OCI-LY7 (cell line): ENCODE measurements around the gene PPP4C. TPM values are rescaled to one million over a fixed set of nuclear protein-coding genes. Genes with fewer than 3 reads are reported as not detected.

Source experiments
- BruUV-seq: library from RNA; stranded (reverse); fragments of 400-500 nt; replicated peaks from 2 replicates; lab custom pipeline; 2021; lab: Mats Ljungman, UMichigan
- CTCF ChIA-PET: fragments of 300-600 bp; sonication (Branson Sonifier 250); formaldehyde crosslinking; loops from one replicate; lab custom pipeline; 2022; ENCODE audit warnings: antibody characterized with exemption; ENCODE audit not compliant: unreplicated experiment; lab: Charles Lee
- POLR2A ChIA-PET: fragments of 300-600 bp; sonication (Branson Sonifier 250); formaldehyde crosslinking; loops from one replicate; lab custom pipeline; 2022; ENCODE audit warnings: antibody characterized with exemption; lab: Charles Lee
- DNase-seq: peaks from one replicate; pipeline ENCODE4 v3.0.0-alpha.2; 2015; ENCODE audit warnings: low spot score
- H2AFZ ChIP-seq: fragments of 200-600 bp; sonication (generic), shearing (Covaris generic); 2 replicates; pipeline ENCODE4 v1.6.1; 2014; ENCODE audit warnings: mild to moderate bottlenecking, antibody characterized with exemption, low read length, moderate library complexity
- H3K27ac ChIP-seq: fragments of 200-600 bp; sonication (generic); 2 replicates; pipeline ENCODE4 v1.5.1; 2014; ENCODE audit warnings: mixed run types, low read depth, mild to moderate bottlenecking, moderate library complexity, low read length, inconsistent platforms; ENCODE audit not compliant: poor library complexity, severe bottlenecking
- H3K36me3 ChIP-seq: fragments of 200-600 bp; sonication (generic); 2 replicates; pipeline ENCODE4 v1.6.1; 2014; ENCODE audit warnings: mild to moderate bottlenecking, antibody characterized with exemption, low read length, moderate library complexity, mixed read lengths; ENCODE audit not compliant: insufficient read depth
- H3K4me1 ChIP-seq: fragments of 200-600 bp; sonication (generic); 2 replicates; pipeline ENCODE4 v1.5.1; 2014; ENCODE audit warnings: mild to moderate bottlenecking, low read length; ENCODE audit not compliant: insufficient read depth, poor library complexity, severe bottlenecking
- H3K4me2 ChIP-seq: fragments of 200-600 bp; sonication (generic); 2 replicates; pipeline ENCODE4 v1.6.1; 2014; ENCODE audit warnings: mild to moderate bottlenecking, low read length
- H3K4me3 ChIP-seq: fragments of 200-600 bp; sonication (generic); 2 replicates; pipeline ENCODE4 v1.5.1; 2014; ENCODE audit warnings: mild to moderate bottlenecking, low read depth, low read length; ENCODE audit not compliant: poor library complexity, severe bottlenecking
- H3K79me2 ChIP-seq: fragments of 200-600 bp; sonication (generic); 2 replicates; pipeline ENCODE4 v1.6.1; 2016; ENCODE audit warnings: low read depth, mild to moderate bottlenecking, low read length, moderate library complexity, mixed read lengths; ENCODE audit not compliant: insufficient read depth
- H3K9me2 ChIP-seq: fragments of 200-600 bp; sonication (generic); 2 replicates; pipeline ENCODE4 v1.6.1; 2016; ENCODE audit warnings: mild to moderate bottlenecking, low read length, mixed read lengths; ENCODE audit not compliant: insufficient read depth
- H3K9me3 ChIP-seq: fragments of 200-600 bp; sonication (generic); 2 replicates; pipeline ENCODE4 v1.6.1; 2014; ENCODE audit warnings: mild to moderate bottlenecking, mixed run types, low read length, mixed read lengths
- H4K20me1 ChIP-seq: fragments of 200-600 bp; sonication (generic); 2 replicates; pipeline ENCODE4 v1.6.1; 2014; ENCODE audit warnings: mild to moderate bottlenecking, antibody characterized with exemption, low read length, moderate library complexity, mixed read lengths; ENCODE audit not compliant: insufficient read depth
- EZH2phosphoT487 ChIP-seq: fragments of 200-600 bp; sonication (generic); IDR thresholded peaks from 2 replicates; pipeline ENCODE4 v1.6.1; 2018; ENCODE audit warnings: low read depth, borderline replicate concordance, mild to moderate bottlenecking, mixed run types, antibody characterized with exemption, low read length, moderate library complexity, mixed read lengths
- intact Hi-C: fragments of 100-400 bp; cut with micrococcal nuclease; formaldehyde crosslinking; loops from one replicate; pipeline ENCODE4 v1.10.0; 2022; ENCODE audit not compliant: unreplicated experiment
- total RNA-seq, 2 experiments: library from RNA; depleted of rRNA in 1 of 2; stranded (reverse); fragments of >200 nt in 1 of 2; shearing (Covaris generic) in 1 of 2; gene quantifications; 2 replicates each; pipeline ENCODE4 v1.2.3, GENCODE V29; 2014 to 2022
- TF ChIP-seq, protein P1 (sequence below): fragments of 200-600 bp; sonication (generic); conservative IDR thresholded peaks from 2 replicates; pipeline ENCODE4 v1.5.1; 2014; ENCODE audit warnings: mild to moderate bottlenecking, antibody characterized with exemption, low read length, moderate library complexity, mixed read lengths

Gene PPP4C
- total RNA-seq, 2 experiments from 2014 or later = 124 to 144 TPM

DNA sequence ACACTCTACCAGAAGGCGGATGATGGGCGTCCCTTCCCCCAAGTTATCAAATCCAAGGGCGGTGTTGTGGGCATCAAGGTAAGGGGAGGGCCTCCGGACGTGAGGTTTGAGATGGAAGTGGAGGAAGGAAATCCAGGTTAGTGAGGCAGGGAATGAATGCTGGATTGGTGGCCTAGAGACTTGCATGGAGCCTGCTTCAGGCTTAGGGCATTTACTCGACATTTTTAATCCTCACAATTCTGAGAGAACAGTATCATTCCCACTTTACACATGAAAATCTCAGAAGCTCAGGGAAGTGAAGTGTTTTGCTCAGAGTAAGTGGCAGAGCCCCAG lies 8.2 kb upstream of the PPP4C start:
- ChIA-PET CTCF (no interaction called here), POLR2A (interaction anchor here (1.5 kb wide), 1 partner anchor 25 kb away, joined by 4 read pairs; no protein-coding TSS in a partner anchor)
- peak overlapping the region; percentile 94 for H3K4me2 ChIP-seq
- no peaks in the 10 kb centered on the region for H3K9me3 ChIP-seq
- DNase-seq = no peak
- peaks cover 69% of the 10 kb centered on the region for H3K36me3 ChIP-seq
- H3K27ac ChIP-seq = no peak overlapping the region
- intact Hi-C loops = loop anchor here (10.0 kb wide), 1 partner anchor 287 kb away; the partner anchor contains the start of gene CD2BP2
- H3K4me1 ChIP-seq = peaks cover 39% of the 10 kb centered on the region
- peak overlapping the region; percentile 99 for H3K4me3 ChIP-seq
- H2AFZ ChIP-seq = no peak overlapping the region
- no TSS peak for BruUV-seq
- H3K79me2 ChIP-seq = peaks cover 44% of the 10 kb centered on the region
- peaks cover 14% of the 10 kb centered on the region for H4K20me1 ChIP-seq
- H3K9me2 ChIP-seq = no peaks in the 10 kb centered on the region
- TF ChIP-seq, protein P1, sequence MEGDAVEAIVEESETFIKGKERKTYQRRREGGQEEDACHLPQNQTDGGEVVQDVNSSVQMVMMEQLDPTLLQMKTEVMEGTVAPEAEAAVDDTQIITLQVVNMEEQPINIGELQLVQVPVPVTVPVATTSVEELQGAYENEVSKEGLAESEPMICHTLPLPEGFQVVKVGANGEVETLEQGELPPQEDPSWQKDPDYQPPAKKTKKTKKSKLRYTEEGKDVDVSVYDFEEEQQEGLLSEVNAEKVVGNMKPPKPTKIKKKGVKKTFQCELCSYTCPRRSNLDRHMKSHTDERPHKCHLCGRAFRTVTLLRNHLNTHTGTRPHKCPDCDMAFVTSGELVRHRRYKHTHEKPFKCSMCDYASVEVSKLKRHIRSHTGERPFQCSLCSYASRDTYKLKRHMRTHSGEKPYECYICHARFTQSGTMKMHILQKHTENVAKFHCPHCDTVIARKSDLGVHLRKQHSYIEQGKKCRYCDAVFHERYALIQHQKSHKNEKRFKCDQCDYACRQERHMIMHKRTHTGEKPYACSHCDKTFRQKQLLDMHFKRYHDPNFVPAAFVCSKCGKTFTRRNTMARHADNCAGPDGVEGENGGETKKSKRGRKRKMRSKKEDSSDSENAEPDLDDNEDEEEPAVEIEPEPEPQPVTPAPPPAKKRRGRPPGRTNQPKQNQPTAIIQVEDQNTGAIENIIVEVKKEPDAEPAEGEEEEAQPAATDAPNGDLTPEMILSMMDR = no peak
- TF ChIP-seq EZH2phosphoT487 = no peak

DNA sequence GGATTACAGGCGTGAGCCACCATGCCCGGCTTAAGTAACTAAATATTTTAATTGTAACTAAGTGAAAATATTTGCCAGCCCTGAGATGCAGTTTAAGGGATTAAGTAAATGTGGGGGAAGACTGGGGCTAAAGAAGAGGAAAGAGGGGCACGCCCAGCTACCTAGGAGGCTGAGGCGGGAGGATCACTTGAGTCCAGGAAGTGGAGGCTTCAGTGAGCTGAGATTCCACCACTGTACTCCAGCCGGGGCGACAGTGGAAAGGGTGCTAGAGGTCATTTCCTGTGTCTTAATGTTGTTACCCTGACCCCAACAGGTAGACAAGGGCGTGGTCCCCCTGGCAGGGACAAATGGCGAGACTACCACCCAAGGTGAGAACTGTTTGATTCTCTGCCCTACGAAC lies 7.5 kb upstream of the PPP4C start:
- peaks cover 77% of the 10 kb centered on the region for H3K36me3 ChIP-seq
- DNase-seq = no peak
- intact Hi-C loops = loop anchor here (10.0 kb wide), 1 partner anchor 286 kb away; the partner anchor contains the start of gene CD2BP2
- H3K9me2 ChIP-seq = no peaks in the 10 kb centered on the region
- no peak for TF ChIP-seq EZH2phosphoT487
- TF ChIP-seq, protein P1 = no peak
- BruUV-seq = no TSS peak
- no peak overlapping the region for H2AFZ ChIP-seq
- no peak overlapping the region; the same call in 1 of the 2 replicates for H3K4me2 ChIP-seq
- no peaks in the 10 kb centered on the region for H3K9me3 ChIP-seq
- H3K79me2 ChIP-seq = peaks cover 44% of the 10 kb centered on the region
- H3K27ac ChIP-seq = no peak overlapping the region
- H3K4me3 ChIP-seq = no peak overlapping the region
- CTCF ChIA-PET = no interaction called here
- H4K20me1 ChIP-seq = peaks cover 14% of the 10 kb centered on the region
- POLR2A ChIA-PET = interaction anchor here (0.6 to 0.7 kb wide), 2 partner anchors 111 to 366 kb away, joined by 4 to 5 read pairs; no protein-coding TSS in a partner anchor
- peaks cover 36% of the 10 kb centered on the region for H3K4me1 ChIP-seq
